Activated CD8-positive, alpha-beta memory T cell treated with anti-CD3 and anti-CD28 coated beads, Interleukin-2, amount 50 U/mL, for 1 hour (primary cell): ENCODE measurements around the gene PCSK7.
"Not testable (repeated sequence)": the region's sequence is repeated elsewhere in the genome, so short reads cannot be mapped to it uniquely, and the experiment has no call there.

Source experiments
- DNase-seq: peaks from one replicate; pipeline ENCODE4 v3.0.0-alpha.2; 2020; ENCODE audit errors: extremely low read depth

The PCSK7 gene

GRCh38 chr11:117217141-117218084, 14.5 kb downstream of the PCSK7 start:
- DNase-seq = no peak

DNA sequence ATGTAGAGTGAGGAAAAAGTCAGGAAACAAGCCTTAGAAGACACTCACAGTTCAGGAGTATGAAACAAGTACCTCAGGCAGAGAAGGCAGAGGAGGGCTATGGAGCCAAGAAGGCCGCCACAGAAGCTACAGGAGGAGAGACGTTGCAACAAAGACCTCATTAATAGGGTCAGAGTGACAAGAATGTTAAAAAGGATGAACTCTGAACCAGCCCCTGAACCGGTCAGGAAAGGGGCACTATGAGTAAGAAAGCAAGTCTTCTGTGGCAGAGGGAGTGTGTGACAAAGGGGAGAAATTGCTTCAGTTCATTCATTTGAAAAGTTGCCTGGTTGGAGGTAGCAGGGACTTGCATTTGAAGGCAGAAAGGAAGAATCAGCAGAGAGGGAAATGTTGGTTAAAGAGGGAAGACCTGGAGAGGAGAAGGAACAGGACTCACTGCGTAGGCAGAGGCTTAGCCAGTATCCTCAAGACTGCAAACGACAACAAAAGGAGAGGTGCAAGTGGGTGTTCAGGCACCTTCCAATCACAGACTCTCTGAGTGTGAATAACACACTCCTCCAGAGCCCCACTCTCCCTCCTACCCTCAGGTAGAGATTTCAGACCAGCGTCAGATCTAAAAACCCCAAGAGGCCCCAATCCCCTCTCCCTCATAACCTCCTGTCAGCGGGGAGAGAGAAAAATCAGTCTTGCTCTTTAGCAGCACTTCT, 17.3 kb downstream of the PCSK7 start:
- DNase-seq = no peak

- no peak for DNase-seq
These were observed 19.0 kb downstream of the PCSK7 start for GRCh38 chr11:117212697-117213355.

DNA sequence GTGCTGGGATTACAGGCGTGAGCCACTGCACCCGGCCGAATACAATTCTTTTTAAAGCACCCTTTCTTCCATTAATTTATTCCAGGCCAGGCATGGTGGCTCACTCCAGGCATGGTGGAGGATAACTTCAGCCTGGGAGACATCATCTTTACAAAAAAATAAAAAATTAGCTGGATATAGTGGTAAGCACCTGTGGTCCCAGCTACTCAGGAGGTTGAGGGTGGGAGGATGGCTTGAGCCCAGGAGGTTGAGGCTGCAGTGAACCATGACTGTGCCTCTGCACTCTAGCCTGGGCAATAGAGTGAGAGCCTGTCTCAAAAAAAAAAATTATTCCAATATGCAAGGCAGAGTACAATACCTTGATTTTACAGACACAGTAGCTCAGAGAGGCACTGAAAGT, 21.3 kb downstream of the PCSK7 start:
- DNase-seq = no peak

DNA sequence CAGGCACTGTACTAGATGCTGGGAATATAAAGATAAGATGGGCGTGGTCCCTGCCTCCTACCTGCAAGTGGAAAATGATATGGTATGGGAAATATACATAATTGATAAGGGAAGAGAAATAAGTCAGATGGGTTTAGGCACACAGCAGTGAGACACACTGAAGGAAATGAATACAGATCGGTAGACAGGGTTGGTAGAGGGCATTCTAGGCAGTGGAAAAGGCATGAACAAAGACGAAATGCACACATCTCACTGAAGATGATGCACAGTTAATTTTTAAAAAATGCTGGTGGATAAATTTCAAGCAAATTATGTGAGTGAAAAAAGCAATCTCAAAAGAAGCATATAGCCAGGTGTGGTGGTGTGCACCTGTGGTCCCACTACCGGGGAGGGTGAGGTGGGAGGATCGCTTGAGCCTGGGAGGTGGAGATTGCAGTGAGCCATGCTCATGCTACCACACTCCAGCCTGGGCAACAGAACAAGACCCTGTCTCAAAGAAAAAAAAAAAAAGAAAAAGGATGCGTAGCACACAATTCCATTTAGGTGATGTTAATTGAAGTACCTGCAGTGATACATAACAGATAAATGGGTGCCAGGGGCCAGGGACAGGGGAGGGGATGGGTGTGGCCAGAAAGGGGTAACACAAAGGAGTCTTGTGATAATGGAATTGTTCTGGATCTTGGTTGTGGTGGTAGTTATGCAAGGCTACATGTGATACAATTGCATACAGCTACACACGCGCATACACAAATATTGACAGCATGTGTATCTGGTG, 22.3 kb downstream of the PCSK7 start:
- DNase-seq = not testable (repeated sequence)

- DNase-seq = not testable (repeated sequence)
These were observed 23.2 kb downstream of the PCSK7 start for GRCh38 chr11:117208710-117209109.

- not testable (repeated sequence) for DNase-seq
These were observed 24.4 kb downstream of the PCSK7 start for GRCh38 chr11:117207481-117207880.

- DNase-seq = not testable (repeated sequence)
These were observed 25.0 kb downstream of the PCSK7 start for GRCh38 chr11:117206859-117207258.

DNA sequence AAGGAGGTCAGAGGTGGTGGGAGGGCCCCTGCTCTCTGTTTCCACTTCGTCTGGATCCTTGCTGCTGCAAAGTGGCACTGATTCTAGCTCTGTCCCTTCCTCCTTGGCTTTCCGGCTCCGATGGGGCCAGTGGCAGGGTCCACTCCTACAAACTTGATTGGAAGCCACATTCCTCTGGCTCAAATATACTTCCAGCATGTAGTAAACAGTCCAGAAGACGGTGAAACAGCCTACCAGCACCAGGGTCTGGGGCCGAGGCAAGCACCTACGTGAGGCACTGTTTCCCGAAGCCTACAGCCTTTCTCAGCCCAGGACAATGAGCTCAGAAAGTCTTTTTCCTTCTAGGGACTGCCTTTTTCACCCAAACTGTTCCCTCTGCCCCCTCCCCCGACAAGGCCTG, 25.8 kb downstream of the PCSK7 start:
- not testable (repeated sequence) for DNase-seq

DNA sequence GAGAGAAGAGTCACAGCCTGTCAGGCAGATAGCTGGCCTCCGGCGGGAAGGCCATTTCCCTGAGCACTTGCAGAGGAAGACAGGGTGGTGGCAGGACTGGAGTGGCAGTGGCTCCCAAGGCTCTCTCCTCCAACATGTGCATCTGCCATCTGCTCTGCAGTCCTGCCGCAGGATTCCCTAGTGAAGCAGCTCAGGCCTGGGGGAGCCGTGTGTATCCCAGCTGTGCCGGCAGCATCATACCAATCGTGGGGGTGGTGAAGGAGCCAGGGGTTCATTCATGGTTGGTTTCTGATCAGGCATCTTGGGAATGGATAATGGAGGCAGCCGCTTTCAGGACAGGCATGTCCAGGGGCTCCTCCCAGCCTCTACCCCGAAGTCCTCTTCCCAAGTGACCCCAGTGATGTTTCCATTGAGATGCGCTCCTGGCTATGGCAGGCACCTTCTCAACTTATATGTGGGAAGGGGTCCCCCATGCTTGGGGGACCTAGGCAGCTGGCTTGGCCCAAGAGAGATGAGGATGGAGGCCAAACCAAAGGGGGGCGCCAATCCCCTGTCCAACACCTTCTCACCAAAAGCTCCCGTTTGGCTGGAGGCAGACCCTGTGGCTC, 26.6 kb downstream of the PCSK7 start:
- DNase-seq = no peak

DNA sequence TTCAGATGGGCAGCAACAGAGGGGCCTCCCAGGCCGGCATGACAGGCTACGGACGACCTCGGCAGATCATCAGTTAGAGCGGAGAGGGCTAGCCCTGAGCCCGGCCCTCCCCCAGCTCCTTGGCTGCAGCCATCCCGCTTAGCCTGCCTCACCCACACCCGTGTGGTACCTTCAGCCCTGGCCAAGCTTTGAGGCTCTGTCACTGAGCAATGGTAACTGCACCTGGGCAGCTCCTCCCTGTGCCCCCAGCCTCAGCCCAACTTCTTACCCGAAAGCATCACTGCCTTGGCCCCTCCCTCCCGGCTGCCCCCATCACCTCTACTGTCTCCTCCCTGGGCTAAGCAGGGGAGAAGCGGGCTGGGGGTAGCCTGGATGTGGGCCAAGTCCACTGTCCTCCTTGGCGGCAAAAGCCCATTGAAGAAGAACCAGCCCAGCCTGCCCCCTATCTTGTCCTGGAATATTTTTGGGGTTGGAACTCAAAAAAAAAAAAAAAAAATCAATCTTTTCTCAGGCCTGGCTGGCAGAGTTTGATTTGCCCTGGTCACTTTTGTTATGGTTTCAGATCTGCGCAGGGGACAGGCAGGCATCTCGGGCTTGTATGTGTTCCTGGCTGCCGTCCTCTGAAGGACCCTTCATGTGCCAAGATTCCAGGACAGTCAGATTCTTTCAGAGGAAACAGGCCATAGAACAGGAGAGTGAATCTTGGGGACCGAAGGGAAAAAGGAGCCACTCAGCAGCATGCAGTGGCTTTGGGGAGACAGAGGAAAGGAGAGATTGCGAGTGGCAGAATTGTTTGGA, 27.4 kb downstream of the PCSK7 start:
- DNase-seq = no peak

- no peak for DNase-seq
These were observed 28.8 kb downstream of the PCSK7 start for GRCh38 chr11:117203069-117203407.

DNA sequence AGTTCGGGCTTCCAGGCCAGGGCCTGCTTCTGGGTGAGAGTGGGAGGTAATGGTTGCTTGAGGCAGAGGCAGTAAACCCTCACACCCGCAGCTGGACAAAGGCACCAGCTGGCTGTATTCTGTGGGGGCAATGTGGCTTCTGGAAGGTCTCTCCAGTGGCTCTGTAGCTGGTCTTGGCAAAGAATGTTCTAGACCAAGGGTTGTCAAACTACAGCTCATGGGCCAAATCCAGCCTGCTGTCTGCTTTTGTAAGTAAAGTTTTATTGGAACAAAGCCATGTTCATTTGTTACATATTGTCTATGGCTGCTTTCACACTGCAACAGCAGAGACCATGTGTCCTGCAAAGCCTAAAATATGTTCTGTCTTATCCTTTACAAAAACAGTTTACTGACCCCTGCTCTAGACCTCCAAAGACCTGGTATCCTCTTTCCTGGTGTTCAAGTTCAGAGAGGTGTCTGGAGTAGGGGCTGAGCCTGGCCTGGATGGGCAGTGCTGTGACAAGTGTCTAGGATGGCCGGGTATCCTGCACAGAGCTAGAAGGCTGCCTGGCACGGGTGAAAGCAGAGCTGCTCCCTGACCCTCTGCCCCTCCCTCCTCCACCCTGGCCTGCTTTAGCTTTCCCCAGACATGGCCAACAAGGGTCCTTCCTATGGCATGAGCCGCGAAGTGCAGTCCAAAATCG, 29.3 kb downstream of the PCSK7 start:
- DNase-seq = no peak

- DNase-seq = no peak
These were observed 30.1 kb downstream of the PCSK7 start for GRCh38 chr11:117201658-117202305.

DNA sequence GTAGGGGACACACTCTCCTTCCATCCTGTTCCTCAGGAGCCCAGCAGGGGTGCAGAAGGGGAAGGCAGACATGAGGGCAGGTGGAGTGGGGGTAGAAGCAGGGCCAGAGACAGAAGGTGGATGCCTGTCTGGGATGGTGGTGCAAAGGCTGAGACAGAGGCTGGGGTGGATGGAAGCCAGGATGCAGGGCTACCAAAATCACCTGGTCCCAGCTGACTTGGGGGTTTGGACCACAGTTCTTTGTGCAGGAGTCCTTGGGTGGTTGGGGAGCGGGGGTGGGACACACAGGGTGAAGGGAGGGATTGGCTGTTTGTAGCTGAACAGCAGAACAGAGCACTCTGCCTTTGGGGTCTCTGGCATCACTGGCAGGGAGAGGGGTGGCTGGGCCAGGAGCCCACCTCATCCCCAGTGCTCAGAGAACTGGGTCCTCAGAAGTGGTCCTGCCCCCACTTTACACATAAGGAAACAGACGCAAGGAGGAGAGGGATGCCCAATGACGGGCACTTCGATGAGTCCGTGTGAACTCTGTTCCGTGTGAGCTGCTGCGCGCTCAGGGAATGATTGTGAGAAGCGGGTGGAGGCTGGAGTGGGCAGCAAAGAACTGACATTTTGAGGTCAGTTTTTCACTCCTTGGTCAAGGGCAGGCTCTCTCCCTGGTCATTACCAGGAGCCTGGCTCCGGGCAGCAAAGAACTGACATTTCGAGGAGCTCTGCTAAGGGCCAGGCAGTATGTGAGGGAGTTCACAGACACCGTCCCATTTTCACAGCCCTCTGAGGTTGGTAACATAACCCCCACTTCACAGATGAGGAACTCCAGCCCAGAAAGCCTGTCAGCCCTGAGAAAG, 30.8 kb downstream of the PCSK7 start:
- no peak for DNase-seq

DNA sequence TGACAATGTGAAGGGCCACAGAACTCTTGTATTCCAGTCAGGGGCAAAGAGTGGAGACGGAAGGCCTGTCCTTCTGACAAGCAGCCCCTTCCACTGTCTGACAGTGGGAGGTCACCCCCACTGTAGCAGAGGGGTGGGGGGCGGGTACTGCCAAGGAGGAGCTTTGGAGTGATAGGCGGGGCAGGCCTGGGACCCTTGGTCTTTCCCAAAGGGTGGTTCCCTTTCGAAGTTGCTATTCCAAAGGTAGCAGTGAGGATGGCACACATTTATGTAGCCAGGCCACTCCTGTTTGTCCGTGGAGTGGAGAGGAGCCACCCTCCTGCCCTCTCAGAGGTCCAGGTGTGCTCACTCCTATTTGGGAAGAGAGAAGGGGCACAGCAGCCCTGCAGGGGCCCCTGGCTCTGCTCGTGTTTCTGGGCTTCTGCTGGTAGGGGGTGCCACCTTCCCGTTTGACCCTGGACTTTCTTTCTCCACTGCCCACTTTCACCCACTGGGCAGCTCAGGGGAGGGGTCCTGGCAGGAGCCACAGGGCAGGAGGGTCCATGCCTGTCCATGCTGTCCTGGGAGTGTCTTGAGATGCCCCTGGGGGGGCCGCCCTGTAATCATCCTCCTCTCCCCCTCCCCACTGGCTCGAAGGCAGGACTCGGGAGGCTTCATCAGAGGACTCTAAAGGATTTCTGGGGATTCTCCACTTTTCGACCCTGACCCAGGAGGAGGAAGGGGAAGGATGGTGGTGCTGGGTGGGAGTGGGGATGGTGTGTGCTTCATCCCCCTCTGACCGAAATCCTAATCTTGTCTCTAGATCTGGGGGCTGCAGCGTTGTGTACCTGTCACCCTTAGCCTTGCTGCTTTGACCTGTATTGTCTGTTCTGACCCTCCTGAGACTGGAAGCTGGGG, 31.7 kb downstream of the PCSK7 start:
- no peak for DNase-seq
